Activated CD4-positive, alpha-beta T cell treated with anti-CD3 and anti-CD28 coated beads, Interleukin-2, Interleukin-6, amounts not matched to agents 100 ng/mL and 50 ng/mL, durations not matched to agents 16 hours and 8 hours (primary cell): Measurements from ENCODE around the gene C2CD4D.
A peak's percentile ranks its signal among the peaks of the same experiment; 100 is the strongest.
"Not testable (repeated sequence)": the region's sequence is repeated elsewhere in the genome, so short reads cannot be mapped to it uniquely, and the experiment has no call there.

Experiments used
- DNase-seq: peaks from one replicate; pipeline ENCODE4 v3.0.0-alpha.2; 2020

Gene C2CD4D

DNA sequence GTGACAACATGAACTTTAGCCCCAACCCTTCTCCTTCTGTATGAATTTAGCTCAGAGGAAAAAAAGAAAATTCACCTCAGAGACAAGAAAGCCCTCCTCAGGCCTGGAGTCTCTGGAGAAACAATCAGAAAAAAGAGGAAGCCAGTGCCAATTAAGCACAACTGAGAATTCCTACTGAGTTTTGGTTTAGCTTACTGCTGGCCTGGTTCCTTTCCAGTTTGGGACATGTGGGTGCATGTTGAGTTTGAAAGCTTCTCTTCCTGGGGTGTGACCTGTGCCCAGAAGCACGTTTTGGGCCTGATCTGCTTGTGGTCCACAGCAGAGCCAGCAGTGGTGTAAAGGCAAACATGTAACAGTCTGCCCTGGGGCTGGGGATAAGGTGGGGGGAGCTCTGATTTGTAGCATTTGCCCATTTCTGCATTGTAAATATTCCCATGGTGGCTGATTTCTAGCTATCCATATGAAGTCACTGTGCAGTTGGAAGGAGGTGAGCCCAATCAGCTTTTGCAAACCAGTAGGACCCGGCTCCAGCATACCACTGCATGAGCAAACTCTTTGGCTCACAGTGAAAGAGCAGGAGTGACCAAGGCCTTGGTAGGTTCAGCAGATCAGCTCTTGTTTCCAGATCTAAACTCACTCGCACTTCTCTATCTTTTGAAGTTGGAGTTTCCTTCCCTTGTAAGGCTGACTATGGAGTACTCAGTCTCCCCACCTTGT is 18.6 kb upstream of the C2CD4D start:
- no peak for DNase-seq

DNA sequence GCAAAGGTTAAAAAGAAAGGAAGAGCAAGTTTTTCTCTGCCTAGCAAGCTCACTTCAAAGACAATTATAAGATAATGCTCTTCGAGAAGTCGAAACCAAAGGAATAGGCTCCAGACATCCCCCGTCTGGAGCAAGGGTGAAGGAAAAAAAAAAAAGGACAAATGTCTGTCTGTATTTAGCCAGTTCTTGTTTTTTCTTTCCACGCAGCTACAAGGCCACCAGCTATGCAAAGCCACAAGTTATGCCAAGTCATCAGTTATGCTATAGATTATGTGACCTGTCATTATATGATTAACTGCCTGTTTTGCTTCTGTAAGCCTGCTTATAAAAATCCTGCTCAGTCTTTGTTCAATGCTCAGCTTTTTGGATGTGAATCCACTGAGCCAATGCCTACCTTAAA is 16.3 kb upstream of the C2CD4D start:
- no peak for DNase-seq

DNA sequence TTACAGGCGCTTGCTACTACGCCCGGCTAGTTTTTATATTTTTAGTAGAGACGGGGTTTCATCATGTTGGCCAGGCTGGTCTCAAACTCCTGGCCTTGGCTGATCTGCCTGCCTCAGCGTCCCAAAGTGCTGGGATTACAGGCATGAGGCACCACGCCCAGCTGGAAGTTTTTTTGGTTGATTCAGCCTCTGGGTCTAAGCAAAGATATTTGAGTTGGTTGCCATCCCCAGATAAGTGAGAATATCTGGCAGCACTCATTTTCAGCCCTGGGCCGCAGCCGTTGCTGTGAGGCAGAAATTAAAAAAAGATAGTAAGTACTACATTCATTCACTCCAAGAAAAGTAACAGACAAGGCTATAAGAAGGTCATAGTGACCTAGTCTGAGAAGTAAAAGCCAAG is 15.9 kb upstream of the C2CD4D start:
- not testable (repeated sequence) for DNase-seq

DNA sequence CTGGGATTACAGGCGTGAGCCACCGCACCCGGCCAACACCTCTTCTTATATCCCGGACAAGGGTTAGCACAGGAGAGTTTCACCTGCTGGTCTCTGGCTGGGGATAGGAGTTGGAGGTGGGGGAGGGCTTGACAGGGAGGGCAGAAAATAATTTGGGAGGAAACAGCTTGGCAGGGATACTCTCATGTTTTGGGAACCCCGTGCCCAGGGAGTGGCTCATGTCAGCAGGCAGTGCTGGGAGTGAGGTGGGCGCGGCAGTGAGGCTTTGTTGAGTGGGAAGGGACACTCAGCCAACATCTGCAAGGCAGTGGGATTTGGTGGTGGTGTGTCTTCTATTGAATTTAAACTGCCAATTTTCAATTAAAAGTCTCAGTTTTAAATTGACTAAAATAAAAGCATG is 15.0 kb upstream of the C2CD4D start:
- no peak for DNase-seq

DNA sequence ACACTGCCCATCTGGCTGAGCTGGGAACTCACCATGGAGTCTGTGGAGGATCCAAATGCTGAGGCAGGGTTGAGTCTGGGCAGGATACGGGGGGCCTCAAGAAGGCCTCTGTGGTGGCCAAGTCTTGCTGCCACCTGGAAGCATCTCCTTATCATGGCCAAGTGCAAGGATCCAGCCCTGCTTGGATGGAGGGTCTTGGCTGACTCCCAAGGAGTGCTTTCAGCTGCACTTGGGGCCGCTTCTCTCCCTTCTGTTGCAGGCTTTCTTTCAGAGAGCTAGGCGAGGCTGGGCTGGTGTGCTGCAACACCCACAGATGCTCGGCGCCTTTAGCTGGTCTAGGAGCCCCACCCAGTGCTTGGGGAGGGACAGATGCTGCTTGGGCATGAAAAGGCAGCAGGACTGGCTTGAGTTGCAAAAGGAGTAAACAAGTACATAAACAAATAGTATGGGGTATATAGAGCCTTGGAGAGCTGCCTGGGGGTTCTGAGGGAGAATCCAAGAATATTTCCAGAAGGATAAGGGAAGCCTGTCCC is 13.9 kb upstream of the C2CD4D start, which contains the start of gene THEM5:
Gene THEM5 (minus strand): TSS at position 302 of the 533 bp plus-strand sequence. CDS start 147 bp downstream, at position 155.
- DNase-seq = no peak

DNA sequence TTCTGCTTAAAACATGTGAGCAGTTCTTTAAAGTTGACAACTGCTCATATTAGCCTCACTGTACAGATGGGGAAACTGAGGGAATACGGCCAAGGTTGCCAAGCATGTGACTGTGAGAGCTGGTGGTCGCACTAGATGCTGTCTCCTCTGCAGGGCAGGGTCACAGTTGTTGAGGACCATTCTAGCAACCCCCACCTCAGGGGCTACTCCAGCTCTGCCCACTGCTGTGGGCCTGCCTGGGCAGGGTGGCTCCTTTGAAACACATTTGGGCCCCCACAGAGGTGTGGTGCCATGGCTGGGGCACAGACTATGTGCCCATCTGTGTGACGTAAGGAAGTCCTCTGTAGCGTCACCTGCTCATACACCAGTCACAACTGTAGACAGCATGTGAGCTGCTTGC is 13.1 kb upstream of the C2CD4D start:
- no peak for DNase-seq

DNA sequence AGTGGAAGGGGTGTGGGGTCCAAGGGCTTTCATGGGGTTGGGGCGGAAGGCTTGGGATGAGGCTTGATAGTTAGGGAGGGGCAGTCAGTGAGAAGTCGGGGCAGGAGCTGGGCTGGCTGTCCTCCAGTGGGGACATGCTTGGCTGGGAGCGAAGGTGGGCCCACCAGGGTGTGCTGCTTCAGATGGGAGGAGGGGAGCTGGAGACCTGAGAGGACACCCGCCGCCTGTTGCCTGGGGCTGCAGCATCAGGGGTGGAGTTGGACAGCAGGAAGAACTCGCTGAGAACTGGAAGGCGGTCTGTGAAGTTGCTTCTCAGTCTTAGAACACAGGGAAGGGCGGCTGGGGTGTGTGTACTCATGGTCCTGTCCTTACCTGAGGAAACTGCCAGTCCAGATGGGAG is 12.3 kb upstream of the C2CD4D start:
- DNase-seq = no peak

DNA sequence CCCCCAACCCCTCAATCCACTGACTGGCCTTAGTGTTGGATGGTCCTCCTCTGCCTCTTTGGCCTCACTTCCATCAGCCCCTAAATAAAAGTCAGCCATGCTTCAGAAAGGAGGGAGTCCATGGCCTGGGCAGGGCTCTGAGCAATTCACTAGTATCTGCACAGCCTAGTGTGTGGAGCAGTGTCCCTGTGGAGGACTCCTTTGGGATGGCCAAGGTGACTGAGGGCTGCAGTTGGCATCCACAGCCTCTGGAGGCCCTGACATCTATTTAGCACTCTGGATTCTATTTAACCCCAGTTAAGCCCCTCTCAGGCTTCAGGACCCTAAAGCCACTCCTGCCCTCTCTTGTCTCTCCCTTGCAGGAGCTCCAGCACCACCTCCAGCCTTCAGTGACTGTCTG is 10.3 kb upstream of the C2CD4D start:
- no peak for DNase-seq

DNA sequence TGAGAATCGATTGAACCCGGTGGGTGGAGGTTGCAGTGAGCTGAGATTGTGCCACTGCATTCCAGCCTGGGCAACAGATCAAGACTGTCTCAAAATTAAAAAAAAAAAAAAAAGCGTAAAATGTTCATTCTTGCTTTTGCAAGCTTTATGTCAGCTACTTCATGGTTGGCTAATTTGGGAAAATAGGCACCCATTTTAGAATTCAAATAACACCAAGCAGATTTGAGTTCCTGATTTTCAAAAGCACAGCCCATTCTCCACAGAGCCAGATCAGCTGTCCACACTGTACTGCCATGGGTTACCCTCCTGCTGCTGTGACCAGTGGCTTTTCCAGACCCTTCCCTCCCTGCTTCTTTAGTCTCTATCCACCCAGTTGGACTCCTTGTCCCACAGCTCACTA is 9.5 kb upstream of the C2CD4D start:
- no peak for DNase-seq

DNA sequence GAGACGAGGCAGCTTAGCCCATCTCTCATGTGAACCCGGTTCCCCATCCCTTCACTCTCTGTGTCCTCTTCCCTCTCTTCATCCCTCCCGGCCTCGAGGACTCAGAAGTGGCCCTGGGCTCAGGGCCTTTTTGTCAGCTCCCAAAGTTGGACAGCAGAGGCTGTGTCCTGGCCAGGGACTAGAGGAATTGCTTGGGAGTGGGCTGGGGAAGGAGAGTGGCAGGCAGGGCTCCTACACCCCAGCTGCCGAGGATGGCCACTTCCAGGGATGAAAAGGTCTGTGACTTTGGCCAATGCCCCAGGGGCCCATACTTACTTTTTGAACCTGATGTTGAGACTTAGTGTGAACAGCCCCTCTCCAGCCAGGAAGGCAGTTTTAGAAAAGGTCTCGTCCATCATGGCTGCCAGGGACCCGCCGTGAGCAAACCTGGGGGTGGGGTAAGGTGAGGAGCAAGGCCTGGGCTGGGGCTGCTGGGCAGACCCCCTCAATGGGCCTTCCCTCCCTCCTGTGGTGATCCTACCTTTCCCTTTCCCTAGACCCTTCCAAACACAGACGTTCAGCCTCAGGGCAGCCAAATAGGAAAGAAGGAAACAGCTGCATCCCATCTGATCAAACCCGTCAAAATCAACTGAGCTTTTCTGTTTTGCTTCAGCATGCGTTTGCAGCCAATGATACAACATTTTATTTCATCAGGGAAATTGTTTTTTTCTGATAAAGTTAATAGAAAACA is 8.4 kb upstream of the C2CD4D start:
- no peak for DNase-seq

DNA sequence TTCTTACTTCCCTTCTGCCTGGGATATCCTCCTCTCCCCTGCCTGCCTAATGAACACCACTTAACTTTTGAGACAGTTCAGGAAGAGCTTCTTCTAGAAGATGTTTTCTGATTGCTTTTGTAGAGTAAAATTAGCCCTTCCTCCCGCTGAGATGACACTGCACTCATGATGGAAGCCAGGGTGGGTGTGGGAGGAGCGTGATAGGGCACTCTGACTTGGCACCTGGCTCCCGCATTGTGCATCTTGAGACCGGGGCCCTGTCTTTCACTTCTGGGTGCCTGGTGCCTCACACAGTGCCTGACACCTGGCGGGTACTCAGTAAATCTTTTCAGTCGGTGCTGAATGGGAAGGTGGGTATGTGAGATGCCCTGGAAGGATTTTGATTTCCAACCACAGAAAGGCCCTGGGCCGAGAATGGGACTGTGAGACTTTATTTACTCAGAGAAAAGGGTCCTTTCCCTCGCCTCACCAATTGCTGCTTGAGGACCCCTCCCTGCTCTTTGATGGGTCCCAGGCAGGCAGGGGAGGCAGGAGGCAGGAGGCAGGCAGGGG is 7.1 kb upstream of the C2CD4D start:
- peak; percentile 55 for DNase-seq

DNA sequence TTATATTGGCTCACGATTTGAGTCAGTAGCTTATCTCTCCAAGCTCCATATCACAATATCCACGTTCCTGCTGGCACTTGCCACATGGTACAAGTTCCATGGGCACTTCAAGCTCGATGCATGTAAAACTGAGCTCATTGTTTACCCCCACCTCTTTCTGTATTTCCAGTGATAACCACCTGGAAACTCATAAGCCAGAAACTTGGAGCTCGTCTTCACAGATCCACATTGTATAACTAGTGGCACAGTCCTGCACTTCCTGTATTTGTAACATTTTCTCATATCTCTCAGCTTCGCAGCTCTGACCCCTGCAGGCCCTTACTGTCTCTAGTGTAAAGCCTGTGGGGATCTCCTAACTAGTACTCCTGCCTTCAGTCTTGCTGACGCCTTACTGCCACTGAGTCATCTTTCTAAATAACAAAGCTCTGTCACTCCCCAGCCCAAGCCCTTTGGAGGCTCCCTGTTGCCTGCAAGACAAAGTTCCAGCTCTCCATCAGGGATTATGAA is 6.5 kb upstream of the C2CD4D start:
- peak; percentile 72 for DNase-seq

DNA sequence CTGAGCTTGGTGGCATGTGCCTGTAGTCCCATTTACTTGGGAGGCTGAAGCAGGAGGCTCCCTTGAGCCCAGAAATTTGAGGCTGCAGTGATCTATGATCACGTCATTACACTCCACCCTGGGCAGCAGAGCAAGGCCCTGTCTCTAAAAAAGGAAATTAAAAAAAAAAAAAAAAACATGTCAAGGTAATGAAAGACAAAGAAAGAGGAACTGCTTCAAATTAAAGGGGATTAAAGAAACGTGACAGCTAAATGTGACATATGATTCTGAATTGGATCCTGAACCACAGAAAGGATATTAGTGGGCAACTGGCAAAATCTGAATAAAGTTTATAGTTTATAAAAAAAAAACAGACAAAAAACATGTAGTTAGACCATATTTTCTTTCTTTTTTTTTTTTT is 3.8 kb upstream of the C2CD4D start:
- no peak for DNase-seq

DNA sequence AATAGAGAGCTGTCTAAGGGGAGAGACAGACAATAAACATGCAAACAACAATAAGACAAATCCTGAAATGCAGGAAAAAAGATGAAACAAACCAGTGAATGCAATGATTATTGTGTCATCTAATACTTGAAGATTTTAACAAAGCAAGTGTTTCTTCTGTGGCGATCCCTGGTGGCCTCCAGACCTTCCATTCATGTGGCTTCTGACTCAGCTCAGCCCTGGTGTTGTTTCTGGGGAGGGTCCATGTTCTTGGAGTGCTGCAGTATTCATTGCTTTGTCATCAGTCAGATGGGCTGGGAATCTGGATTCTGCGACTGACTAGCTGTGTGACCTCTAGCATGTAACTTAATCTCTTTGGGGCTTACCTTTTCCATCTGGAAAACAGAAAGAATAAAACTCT is 1.5 kb upstream of the C2CD4D start:
- no peak for DNase-seq

DNA sequence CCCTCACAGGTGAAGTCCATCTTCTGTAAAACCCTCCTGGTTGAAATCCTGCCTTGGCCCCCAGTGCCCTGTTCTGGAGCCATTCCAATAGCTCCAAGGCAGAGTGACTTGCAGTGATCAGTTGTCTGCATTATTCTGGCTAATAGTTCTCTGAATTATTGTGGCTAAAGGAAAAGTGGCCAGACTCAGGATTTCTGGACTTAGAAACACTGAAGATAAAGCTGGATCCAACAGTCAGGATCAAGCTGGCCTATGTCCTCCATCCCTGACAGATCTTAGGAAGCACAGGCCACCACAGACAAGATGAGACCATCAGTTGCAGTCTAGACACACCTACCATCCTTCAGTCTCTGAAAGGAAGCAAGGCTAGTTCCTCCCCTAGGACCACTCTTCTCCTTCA is 801 bp upstream of the C2CD4D start:
- no peak for DNase-seq

DNA sequence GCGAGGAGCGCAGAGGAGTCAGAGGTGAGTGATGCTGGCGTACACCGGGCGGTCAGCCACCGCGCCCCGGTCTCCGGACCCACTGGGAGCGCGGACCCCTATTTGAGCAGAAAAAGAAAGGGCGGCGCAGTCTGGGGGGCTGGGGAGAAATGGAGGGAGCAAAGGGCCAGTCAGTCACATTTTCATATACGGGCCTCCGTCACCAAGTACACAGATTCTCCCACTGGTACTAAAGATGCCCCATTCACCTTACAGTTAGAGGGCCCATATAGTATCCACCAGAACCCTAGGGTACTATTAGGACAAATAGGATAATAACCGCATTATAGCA is 573 bp downstream of the C2CD4D start:
- no peak for DNase-seq

DNA sequence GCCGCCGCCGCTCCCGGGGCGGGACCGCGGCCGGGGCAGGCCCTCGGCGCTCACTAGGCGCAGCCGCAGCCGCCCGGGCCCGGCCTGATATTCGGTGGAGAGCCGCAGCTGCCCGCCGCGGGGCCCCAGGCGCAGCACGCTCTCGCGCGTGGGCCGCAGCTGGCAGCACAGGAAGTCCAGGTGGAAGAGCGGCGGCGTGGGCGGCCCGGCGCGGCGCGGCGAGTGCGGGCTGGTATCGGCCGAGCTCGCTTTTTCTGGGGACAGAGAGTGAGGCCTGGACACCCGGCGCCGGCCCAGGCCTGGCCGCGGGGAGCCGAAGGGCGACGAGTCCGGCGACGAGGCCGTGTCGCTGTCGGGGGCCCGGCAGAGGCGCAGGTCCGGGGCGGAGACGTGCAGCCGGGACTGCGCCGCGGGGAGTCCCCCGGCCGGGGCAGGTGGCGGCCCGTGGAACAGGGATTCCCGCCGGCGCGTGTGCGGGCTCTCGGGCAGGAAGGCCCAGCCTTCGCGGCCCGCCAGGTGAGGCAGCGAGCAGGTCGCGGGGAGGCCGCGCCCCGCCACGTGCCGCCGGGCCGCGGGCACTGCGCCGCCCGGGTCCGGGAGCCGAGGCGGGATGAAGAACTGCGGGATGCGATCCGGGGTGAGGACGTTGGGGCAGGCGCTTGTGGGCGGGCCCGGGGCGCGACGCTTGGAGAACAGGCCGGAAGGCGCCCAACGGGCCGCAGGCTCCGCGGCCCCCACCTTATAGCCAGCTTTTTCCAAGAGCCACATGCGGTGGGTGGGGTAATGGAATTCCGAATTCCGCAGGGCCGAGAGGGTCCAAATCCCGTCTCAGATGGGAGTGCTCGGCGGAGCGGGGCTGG is 1.2 kb downstream of the C2CD4D start:
- DNase-seq = peak; percentile 58

DNA sequence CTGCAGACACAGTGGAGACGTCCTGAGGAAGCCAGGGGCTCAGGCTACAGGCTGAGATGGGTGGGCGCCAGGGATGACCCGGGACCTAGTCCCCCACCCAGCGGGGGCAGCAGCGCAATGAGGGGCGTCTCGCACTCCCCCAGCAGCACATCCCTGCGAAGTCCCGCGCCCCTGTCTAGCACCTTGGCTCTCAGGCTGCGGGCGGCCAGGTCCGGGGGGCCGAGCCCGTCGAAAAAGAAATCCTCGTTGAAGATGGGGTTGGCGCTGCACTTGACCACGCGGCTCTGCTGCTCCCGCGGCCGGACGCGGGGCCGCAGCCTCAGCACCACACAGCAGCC is 1.8 kb downstream of the C2CD4D start:
- DNase-seq = no peak

DNA sequence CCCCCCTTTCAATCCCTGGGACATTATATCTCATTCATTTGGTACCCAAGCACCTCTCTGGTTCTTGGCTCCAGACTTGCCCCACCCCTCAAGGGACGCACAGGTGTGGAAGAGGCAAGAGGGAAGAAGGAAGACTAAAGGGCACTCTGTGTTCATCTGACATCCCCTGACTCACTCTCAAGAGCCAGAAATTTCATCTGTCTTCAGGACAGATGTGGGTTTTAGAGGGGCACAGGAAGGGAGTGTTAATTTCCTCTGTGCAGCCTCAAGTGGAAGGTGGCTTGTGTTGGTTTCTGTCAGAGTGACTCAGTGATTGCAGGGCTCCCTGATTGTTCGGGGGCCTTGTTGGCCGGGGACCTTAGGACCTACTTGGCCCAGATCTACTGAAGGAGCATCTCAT is 2.4 kb downstream of the C2CD4D start:
- peak; percentile 72 for DNase-seq

DNA sequence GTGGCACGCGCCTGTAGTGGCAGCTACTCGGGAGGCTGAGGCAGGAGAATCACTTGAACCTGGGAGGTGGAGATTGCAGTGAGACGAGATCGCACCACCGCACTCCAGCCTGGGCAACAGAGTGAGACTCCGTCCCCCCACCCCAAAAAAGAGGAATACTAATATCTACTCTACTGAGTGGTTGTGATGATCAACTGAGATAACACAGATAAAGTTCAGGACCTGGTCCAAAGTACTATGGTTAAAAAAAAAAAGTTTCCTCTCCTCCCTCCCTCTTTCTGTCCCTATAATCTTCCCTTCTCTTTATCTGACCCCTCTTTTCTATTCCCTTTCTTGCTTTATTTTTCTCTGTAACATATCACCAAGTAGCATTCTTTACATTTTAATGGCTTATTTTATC is 4.0 kb downstream of the C2CD4D start:
- DNase-seq = no peak

DNA sequence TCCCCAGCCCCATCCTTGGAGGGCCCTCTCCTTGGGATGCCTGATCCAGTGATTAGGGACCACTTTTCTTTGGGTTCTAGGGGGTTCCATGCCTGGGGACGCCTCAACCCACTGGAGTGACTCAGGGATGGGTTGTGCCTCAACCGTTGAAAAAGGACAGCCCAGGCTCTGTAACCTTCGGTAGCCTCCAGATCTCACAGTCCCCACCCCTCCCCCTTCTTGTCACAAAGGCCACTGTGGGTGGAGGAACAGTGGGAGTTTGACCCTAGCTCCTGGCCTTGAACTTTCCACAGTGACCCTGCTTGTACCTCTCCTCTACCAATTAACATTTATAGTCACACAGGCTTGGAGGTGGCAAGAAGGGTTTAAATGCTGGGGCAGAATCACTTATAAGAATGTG is 5.4 kb downstream of the C2CD4D start:
- DNase-seq = no peak

DNA sequence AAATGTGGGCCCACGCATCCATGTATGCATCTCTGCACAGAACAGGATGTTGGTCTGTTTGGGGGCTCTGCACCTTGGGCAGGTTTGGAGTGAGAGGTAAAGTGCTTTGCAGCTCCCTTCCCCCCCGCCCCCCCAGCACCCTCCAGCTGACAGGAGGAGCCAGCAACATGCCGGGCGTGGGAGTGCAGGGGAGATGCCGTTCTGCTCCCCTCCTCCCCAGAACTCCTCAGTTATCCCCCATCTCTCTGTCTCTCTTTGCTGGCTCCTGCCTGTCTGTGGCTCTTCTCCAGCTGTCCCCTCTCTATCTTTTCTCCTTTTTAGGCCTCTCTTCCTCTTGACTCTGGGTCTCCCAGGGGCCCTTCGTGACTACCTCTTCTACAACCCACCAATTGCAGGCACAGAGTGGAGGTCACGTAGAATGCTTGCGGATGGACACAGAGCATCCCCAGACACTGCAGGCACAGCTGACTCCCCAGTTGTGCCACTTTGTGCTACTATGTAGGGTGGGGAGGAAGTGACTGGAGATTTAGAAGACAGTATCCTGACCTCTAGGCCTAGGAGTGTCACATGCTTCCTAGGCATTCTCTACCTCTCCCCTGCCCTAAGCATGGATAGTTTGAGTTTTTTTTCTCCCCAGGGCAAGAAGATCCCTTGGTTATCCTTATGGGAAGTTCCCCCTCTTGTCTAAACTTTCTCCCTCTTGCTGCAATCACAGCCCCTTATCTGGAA is 6.3 kb downstream of the C2CD4D start:
- DNase-seq = no peak
